ENCODE data around the gene MGMT. TPM values are rescaled to one million over a fixed set of nuclear protein-coding genes. Genes with fewer than 3 reads are reported as not detected.

Gene MGMT
- polyA plus RNA-seq, 12 donors, result 11.3 to 18.1 (median 13.5) TPM; not detected in 1

DNA sequence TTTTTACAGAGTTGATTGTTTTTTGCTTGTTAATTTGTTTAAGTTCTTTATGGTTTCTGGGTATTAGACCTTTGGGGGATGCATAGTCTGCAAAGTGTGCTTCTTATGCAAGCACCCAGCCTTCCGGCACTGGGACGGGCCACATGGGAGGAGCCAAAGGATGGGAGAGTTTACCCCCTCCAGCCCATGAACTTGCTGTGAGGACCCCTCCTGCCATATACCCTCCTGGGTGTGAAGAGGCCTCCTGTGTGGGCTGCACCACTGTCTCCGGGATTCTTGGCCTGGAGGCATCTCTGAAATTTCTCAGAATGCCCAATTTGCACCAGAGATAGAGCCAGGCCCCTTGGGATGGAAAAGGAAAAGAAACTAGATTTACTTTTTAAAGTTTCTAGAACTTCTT is 150.7 kb downstream of the MGMT start:
- no peak for DNase-seq

DNA sequence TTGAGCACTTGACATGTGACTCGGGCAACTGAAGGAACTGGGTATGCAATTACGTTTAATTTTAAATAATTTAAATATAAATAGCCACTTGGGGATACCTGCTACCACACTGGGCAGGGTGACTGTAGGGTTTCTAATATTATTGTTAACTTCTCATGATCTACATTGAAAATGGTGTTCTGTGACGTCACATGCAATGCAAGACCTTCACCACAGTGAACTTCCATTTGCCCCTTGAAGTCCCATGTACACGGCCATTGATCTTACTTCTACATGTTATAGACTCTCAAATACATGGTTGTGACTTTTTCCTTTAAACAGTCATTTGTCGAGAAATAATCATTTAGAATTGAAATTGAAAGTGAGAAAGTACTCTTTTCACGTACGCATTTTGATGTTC is 154.0 kb downstream of the MGMT start:
- no peak for DNase-seq

DNA sequence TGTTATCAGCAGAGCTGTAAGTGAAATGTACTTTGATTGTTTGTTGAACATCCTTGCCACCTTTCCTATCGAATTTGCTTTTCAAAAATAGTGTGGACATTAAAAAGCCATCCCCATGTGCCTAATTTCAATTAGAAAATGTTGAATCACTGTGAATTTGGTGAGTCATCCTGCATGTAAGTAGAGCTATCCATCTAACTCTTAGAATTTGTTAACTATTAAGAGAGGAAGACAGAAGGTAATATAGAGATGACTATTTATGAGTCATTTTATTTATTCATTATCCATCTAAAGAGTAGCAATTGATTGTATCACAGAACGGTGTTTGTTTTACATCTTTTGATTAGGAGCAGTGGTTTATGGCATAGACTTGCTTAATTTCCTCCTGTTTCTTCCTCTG is 154.7 kb downstream of the MGMT start:
- no peak for DNase-seq

DNA sequence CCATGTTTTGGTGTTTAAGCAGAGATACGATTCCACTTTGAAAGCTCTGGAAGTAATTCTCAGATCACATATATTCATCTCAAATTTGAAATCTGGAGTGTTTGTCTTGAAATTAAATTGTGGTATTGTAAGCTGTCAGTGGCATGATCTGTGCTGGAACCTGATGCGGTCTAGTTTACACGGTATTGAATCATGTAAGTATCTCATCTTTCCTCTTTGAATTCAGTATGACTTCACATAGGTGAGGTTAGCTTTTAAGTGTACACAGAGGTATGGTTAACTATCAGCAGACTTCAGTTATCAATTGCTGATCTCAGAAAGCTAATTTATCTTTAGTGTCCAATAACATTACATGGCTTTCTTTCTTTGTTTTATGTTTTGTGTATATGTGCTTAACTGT is 155.2 kb downstream of the MGMT start:
- no peak for DNase-seq

DNA sequence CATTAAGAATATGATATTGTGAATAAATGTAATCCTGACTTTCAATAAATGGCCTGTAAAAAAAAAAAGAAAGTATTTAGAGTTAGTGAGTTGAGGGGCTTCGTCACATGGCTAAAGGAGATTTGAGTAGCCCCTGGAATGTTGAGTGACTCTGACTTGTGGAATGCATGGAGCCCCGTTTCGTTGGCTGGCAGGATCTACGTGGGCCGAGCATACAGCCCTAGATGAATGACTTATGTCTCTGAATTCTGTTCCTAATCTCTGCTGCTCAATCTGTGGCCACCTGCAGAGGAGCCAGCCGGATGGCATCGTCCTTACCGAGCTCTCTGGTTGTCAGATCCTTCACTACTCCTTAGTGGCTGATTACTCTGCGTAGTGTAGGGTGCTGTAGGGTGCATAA is 155.7 kb downstream of the MGMT start:
- DNase-seq, result no peak

DNA sequence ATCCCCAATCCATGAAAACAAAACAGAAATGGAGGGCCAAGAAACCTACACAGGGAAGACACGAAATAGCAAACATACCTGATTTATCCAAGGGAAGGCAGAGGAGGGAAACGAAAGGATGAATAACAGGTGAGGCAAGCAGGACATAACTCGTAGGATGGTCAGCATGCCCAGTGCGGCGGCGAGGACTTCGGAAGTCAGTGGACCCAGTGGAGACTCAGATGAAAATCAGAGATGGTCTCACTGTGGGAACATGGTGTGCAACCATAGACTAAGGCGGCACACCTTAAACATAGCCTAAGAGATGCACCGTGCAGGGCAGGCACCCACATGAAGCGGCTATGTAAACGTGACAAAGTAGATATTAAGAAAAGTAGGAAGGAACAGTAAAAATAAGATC is 157.5 kb downstream of the MGMT start:
- DNase-seq, result no peak

DNA sequence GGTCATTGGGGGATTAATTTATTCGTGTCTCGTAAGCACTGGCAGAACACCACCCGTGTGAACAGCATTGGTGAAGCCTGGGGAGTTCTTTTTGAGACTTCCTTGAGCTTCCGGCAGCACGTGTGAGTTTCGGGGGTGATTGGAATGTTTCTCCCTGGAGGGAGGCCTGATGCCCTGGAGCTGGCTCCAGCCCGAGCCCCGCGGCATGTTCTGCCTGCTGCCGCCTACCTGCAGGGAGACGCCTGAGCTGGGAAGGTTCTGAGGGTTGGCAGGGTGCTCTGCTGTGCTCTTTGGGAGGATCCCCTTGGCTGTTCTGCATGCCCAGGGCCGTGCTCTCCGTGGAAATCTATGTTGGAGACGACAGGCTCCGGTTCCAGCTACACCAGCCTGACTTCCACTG is 159.3 kb downstream of the MGMT start:
- no peak for DNase-seq

DNA sequence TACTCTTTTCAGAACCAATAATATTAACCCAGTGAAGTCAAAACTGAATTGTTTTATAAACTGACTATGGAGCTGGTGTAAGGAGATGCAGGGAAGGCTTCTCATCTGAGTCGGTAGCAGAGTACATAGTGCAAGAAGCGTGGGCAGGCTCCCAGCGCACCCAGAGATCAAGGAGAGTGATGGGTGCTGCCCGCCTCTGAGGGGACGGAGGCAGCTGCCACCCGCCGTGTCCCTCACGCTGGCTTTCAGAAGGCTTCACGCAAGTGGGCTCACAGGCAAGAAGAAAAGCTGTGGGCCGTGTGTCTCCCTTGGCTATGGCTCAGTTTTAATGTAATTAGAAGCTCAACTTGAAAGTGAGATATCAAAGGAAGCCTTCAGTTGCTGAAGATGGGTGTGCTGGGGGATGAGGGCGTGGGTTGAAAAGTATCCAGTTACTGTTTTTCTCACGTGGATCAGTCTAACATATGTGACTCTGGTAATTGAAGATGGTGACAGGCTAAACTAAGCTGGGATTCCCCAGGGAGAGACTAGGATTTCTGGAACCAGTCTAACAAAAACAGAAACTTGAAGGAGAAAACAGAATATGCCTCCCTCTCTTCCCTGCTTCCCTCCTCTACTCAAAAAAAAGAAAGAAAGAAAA is 159.9 kb downstream of the MGMT start:
- peak; percentile 41 for DNase-seq

DNA sequence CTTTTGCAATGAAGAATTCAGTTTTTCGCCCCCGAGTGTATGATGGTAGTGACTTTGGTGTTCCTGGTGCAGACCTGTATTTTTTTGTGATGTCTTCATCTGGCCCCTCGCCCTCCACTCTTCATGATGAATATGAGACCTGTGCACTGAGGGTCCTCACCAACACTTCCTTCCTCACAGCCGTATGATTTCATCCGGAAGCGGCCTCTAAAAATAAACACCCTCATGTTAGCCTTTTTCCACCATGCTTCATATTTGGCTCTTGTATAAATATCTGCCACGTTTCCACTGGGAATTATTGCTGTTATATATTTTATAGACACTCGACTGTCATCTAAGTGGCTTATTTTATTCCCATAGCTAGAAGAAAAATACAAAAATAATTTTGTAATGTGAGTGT is 160.4 kb downstream of the MGMT start:
- DNase-seq, result peak; percentile 24

DNA sequence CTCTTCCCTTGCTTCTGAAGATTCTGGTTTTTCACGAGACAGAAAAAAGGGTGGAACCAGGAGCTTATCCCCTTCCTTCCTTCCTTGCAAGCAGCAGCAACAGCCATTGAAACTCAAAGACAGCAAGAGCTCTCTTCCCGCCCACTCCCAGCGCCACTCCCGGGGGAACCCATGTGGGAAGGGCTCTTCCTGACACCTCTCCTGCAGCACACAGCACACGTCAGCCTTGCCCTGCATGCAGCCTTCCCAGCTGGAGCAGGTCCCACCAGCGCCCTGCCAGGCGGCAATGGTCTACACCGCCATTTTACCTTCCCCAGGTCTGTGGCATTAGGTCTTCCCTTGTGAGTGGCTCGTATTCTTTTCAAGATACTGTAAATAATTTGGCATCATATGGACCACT is 161.8 kb downstream of the MGMT start:
- DNase-seq, result peak; percentile 15

DNA sequence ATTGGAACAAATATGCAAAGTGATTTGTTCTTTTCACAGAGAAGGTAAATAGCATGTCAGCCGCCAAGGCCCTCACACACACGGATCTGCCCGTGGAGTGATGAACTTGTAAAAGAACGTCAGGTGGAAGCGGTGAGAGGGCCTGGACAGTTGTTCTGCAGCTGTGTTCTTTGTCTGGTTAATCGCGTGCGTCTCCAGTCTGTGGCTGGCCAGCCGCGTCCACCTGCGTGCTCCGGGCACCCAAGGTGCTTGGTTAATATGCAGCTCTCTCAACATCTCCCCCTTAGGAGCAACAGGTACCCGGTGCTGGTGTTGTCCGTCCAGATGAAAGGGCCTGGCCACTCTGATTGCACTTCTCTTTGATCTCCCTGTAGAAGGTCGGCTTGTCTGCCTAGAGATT is 162.9 kb downstream of the MGMT start:
- no peak for DNase-seq

DNA sequence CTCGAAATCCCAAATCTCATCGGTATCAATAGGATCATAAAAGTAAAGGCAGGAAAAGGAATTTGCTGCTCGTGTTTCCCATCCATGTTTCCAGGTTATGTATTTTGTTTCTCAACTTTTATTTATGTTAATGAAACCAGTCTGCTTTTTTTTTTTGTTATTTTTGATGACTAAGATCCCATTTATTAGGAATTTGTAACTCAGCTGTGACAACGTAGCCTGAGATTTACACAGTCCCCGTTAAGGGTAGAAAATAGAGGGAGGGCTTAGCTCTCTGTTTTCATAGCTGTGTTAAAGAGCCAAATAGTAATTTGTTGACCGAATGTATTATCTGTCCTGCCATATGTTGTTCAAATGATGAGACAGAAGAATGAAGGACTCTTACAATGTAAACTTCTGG is 164.0 kb downstream of the MGMT start:
- DNase-seq, result no peak

DNA sequence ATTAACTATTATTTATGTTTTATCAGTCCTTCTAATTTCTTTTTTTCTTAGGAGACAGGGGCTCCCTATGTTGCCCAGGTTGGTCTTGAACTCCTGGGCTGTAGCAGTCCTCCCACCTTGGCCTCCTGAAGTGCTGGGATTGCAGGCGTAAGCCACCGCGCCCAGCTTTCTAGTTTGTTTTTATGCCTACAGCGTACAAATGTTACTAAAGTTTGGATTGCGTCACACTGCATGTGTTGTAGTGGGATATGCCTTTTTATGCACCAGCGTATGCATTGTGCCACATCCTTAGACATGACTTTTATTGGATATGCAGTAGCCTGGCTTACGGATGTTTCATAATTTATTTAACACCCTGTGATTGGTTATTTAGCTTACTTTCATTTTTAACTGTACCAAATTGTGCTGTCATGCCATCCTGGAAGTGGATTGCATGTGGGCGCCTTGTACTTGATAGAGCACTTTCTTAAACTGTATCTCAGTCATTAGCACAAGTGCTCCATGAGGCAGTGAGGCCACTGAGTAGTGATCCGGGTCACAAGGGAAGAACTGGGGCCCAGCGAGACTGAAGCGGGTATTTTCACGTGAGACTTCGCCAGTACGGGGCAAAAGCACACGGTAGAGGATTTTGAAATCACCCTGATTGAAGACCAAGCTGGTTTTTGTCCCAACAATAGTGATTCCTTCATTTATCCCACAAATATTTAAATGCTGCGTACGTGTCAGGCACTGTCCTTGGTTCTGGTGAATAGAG is 165.0 kb downstream of the MGMT start:
- DNase-seq, result no peak

DNA sequence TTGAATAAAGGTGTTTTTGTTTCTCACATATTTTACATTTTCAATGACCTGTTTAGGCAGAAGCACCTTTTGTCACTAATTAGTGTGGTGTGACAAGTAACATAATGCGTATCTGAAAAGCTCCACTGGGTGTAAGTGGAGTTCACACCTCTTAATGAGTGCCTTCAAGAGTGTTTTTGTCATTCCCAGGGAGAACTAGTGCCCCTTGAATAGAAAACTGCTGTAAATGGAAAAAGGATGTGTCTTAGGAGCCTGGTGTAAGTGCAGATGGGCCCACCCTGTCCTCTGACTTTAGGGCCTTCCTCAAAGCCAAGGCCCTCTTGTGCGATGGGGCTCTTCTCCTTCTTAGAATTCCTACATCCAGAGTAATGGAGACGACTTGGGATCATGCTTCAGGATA is 170.0 kb downstream of the MGMT start:
- DNase-seq, result no peak

DNA sequence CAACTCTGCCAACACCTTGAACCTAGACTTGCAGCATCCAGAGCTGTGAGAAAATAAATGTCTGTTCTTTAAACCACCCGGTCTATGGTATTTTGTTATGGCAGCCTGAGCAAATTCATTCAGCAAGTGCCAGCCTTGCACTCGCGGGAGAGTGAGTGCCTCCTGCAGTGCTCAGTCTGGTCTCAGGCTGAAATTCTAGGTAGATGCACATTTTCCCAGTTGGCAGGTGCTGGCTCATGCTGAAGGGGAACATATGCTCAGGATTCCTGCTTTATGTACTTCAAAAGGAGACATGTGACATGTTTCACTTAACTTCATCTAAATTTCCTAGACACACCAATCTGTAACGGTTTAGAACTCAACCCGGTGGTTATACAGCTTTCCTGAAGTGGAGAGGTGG is 170.8 kb downstream of the MGMT start:
- no peak for DNase-seq

DNA sequence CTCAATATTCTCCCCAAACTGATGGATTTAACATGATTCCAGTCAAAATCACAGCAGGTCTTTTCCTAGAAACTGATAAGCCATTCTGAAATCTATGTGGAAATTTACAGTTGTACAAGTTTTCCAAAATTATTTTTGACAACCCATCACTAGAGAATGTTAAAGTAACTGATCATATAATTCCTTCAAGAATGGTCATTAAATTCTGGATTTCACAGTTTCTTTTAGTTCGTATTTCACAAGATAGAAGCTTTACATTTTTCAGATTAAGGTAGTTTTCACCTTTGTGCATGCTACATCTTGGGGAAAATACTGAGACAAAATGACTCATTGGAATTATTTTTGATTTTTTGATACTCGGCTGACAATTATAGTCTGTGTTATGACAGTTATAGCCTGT is 174.3 kb downstream of the MGMT start:
- no peak for DNase-seq

DNA sequence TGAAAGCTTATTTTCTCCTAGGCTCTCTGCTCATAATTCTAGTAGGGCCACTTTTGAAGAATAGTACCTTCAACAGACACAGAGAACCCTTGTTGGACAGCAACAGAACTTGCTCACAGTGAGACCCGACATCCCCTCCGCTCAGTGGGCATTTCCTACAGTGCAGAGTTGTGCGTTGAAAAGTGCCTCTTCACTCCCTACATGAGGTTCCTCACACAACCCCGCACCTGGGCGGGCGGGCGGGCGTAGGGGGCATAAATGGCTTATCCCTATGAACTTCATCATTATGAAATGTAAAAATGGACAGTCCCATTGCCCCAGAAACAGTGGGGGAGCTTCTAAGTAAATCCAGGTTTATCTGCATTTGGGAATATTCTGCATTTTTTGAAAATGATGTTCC is 174.9 kb downstream of the MGMT start:
- no peak for DNase-seq

DNA sequence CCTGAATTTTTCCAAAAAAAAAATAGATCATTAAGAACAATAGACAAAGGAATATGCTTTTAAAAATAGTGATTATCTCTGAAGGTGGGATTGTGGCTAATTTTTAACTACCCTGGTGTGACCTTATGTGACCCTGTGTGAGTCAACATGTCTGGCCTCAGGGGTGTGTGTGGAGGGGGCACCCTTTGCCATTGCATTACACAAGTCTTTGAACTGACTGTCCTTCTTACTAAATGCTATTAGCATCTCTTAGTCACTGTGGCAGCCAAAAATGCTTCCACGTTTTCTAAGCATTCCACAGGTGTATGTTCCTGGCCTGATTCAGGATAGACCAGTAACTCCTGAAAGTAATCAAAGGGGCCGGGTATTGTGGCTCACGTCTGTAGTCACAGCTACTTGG is 175.4 kb downstream of the MGMT start:
- no peak for DNase-seq

DNA sequence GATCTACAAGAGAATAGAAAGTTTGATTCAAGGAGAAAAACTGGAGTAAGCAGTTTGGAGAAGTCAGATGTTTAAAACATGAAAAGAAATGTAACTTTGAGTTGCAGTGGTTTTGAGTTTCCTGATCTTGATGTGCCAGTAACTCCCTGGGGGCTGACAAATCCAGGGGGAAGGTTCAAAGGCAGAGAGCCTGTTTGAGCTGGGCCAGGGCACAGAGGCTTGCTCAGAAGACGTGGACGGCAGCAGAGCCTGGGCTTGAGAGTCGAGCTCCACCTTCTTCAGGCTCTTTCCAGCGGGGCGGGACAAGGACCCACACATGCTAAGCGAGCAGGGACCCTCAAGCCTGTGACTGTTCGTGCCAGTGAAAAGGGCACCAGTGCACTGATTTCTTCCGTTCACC is 176.2 kb downstream of the MGMT start:
- no peak for DNase-seq

DNA sequence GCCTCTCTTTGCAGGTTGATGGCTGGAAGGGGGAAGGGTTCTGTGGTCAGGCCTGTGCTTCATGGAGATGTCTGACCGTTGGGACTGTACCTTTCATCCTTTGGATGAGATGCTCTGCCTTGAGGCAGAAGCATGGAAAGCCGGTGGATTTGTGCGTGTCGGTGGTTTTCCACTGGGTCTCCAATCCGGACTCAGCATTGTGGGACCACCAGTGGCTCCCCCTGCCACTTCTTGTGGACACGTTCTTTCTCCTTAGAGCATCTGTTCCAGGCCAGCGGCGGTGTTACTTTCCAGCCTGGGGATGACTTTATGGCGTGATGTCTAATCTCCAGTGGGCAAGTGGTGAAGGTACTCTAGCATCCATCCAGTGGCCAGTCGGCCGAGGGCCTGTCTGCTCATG is 178.4 kb downstream of the MGMT start:
- DNase-seq, result no peak

DNA sequence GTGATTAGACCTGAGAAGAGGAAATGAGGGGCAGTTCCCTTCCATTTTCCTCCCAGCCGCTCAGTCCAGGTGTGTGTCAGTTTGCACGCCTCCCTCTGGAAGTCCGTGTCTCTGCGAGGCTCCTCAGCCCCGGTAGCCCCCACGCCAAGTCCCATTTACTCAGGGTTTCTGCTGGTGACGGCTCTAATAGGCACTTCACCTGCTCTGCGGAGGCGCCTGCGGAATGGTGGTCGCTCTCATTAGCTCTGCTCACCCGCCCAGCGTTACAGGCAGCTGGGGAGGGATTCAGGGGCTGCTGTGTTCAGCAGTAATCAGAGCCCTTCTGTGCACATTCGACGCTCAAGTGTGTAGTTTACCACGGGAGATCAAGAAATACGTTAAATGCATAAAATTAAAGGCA is 179.9 kb downstream of the MGMT start:
- no peak for DNase-seq

DNA sequence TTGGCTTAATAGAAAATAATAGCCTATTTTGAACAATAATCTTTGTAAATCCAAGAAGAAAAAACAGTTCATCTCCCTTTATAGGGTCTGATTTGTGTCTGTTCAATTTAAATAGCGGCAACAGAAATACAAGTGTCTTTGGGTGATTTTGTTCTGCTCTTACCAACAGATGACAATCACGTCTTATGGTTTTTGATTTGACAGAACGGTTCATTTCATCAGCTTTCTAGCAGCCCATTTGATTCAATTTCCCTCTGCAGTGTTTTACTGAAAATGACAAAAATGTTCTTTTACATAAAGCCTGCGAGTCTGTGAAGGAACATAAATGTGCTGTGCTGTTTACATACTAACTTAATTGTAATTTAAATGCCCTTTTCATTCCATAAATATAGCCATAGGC is 180.5 kb downstream of the MGMT start:
- no peak for DNase-seq

DNA sequence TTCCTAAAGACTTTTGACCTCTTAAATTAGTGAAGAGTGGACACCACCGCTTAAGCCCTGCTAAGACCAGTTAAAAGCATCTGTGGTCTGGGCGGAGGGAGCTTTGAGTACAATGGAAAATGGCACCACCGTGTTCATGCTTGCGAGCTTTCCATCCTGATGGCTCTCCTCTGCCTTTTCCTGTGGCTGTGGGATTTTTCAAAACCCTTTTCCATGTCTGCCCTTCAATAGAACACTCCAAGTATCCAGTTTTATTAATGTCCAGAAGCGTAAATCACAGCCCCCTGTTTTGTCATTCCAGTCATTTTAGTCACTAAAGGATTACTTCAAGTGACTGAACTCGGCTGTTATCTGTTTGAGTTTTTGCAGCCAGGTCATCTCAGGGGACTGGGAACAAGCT is 181.8 kb downstream of the MGMT start:
- DNase-seq, result no peak

DNA sequence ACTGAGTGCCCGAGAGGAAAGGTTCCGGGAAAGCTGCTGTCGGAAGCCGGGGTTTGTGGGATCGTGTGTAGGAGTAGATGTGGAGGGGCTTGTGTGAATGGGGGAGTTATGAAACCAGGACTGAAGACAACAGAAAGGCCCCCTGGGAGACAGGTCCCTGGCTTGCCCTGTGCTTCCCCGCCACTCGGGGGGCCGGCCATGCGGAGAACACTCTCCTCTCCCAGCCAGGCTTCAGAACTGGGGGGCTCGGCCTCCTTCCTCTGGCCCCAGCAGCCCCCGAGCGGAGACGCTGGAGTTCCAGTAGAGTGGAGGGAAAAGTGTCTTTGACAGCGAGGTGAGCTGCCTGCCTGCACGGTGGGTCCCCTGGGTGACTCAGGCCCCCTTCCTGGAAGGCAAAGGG is 185.0 kb downstream of the MGMT start:
- no peak for DNase-seq
